ENCODE data around the gene FHDC1.

FHDC1 gene

GRCh38 chr4:153022241-153022715 lies 86.2 kb downstream of the FHDC1 start:
- in situ Hi-C loops (cut with MboI; ENCODE audit: low pct_unique_long_range_greater_than_20kb, low sequenced_read_pairs) = no loop called here
- no peak for DNase-seq

- in situ Hi-C loops (cut with MboI; ENCODE audit: low pct_unique_long_range_greater_than_20kb, low sequenced_read_pairs) = no loop called here
- DNase-seq = no peak
These were observed 87.0 kb downstream of the FHDC1 start for GRCh38 chr4:153023139-153023538.

- peak; percentile 25 for DNase-seq
- in situ Hi-C loops (cut with MboI; ENCODE audit: low pct_unique_long_range_greater_than_20kb, low sequenced_read_pairs) = no loop called here
These were observed 87.7 kb downstream of the FHDC1 start for GRCh38 chr4:153023692-153024394.

DNA sequence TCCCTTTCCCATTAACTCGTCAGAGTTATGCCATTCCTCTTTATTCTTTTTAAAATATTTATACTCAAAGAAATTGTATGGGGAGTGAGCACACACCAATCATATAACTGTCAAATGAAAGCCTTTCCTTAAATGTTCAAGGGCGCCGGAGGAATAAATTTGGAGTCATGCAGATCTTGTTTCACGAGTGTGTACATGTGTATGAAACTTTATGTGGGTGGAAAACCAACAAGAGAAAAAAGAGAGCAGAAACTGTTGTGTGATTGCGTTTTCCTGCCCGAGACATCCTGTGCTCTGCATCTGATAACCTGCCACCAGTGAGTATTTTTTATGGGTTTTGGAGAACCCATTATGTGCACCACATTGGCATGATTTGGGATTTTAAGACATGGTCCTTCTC lies 88.3 kb downstream of the FHDC1 start:
- in situ Hi-C loops (cut with MboI; ENCODE audit: low pct_unique_long_range_greater_than_20kb, low sequenced_read_pairs) = no loop called here
- no peak for DNase-seq

- no peak for DNase-seq
- in situ Hi-C loops (cut with MboI; ENCODE audit: low pct_unique_long_range_greater_than_20kb, low sequenced_read_pairs) = no loop called here
These were observed 89.3 kb downstream of the FHDC1 start for GRCh38 chr4:153025406-153025805.

DNA sequence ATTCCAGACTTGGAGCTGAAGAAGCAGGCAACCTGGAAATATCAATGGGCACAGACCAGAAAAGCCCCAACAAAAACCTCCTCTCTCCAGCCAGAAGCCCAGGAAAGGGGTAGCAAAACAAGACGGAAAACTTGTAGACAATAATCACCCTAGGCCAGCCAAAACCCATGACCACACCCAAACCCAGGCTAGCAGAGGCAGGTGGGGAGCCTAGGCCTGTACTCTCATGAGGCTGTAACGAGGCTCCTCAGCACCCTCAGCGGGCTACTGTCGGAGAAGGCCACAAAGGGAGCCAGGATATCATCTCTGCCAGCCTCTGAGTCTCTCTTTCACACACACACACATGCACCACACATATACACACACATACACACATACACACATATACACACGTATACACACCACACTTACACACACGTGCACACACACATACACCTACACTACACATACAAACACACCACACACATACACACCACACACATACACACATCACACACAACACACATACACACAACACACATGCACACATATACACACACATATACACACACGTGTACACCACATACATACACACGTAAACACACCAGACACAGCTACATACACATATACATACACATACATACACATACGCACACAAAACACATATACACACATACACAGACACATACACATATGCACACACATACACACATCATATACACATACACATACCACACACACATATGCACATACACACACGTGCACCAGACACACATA lies 90.6 kb downstream of the FHDC1 start:
- no peak for DNase-seq
- in situ Hi-C loops (cut with MboI; ENCODE audit: low pct_unique_long_range_greater_than_20kb, low sequenced_read_pairs) = no loop called here

- DNase-seq = no peak
- in situ Hi-C loops (cut with MboI; ENCODE audit: low pct_unique_long_range_greater_than_20kb, low sequenced_read_pairs) = no loop called here
These were observed 91.7 kb downstream of the FHDC1 start for GRCh38 chr4:153027866-153028265.

DNA sequence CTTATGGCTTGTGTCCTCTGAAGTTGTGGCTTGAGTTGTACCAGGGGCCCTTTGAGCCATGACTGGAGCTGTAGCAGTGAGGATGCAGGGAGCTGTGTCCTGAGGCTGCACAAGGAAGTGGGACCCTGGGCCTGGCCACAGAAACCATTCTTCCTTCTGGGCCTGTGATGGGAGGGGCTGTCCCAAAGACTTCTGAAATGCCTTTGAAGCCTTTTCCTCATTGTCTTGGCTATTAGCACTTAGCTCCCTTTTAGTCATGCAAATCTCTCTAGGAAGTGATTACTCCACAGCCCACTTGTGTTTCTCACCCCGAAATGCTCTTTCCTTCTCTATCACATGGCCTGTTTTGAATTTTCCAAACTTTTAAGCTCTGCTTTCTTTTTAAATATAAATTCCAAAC lies 92.4 kb downstream of the FHDC1 start:
- in situ Hi-C loops (cut with MboI; ENCODE audit: low pct_unique_long_range_greater_than_20kb, low sequenced_read_pairs) = no loop called here

More for the DNA sequence above, 92.4 kb downstream of the FHDC1 start:
- no peak for DNase-seq

Data from KBM-7 (cell line).